CD4-positive, alpha-beta T cell (primary cell): Measurements from ENCODE around the gene UPF3B. TPM values are rescaled to one million over a fixed set of nuclear protein-coding genes. Genes with fewer than 3 reads are reported as not detected.
A peak's percentile ranks its signal among the peaks of the same experiment; 100 is the strongest.

Experiments
- ATAC-seq: fragments of 200-7000 bp; cut with Tn5 transposase; one replicate; pipeline ENCODE4 v1.10.0; 2022; ENCODE audit warnings: mild to moderate bottlenecking; ENCODE audit not compliant: poor library complexity
- CTCF ChIA-PET: fragments of 350-600 bp; sonication (Branson Sonifier 250); formaldehyde crosslinking; loops from one replicate; lab custom pipeline; 2021; ENCODE audit warnings: antibody characterized with exemption, inconsistent platforms; lab: Charles Lee
- POLR2A ChIA-PET: fragments of 350-600 bp; sonication (Branson Sonifier 250); formaldehyde crosslinking; loops from one replicate; lab custom pipeline; 2021; ENCODE audit warnings: antibody characterized with exemption, inconsistent platforms; lab: Charles Lee
- DNase-seq, 14 experiments: peaks; one replicate each; pipeline ENCODE4 v3.0.0-alpha.2; 2013 to 2020; ENCODE audit warnings: mixed read lengths in 2 of 14
- H3K27ac ChIP-seq, 2 donors: one replicate each; pipeline versions ENCODE4 v1.5.1 to v1.7.0; 2013; ENCODE audit warnings: low read length in 2 of 2, low read depth in 1 of 2, mild to moderate bottlenecking in 1 of 2
- H3K27me3 ChIP-seq, 2 experiments: 1 replicate in 1 of 2; 2 replicates in 1 of 2; pipeline versions ENCODE4 v1.6.1 to v1.7.0; 2013; ENCODE audit warnings: low read length in 2 of 2, control low read depth in 1 of 2, mild to moderate bottlenecking in 1 of 2, moderate library complexity in 1 of 2; ENCODE audit not compliant: insufficient read depth in 2 of 2, control insufficient read depth in 1 of 2
- H3K36me3 ChIP-seq: one replicate; pipeline ENCODE4 v1.6.1; 2013; ENCODE audit warnings: low read length, control low read depth; ENCODE audit not compliant: insufficient read depth
- H3K4me1 ChIP-seq: one replicate; pipeline ENCODE4 v1.6.1; 2013; ENCODE audit warnings: low read length, control low read depth; ENCODE audit not compliant: insufficient read depth
- H3K4me3 ChIP-seq: one replicate; pipeline ENCODE4 v1.5.1; 2013; ENCODE audit warnings: mild to moderate bottlenecking, low read length, moderate library complexity
- H3K9me3 ChIP-seq, 2 experiments: 1 replicate in 1 of 2; 2 replicates in 1 of 2; pipeline versions ENCODE4 v1.6.1 to v1.7.0; 2013; ENCODE audit warnings: low read length in 2 of 2, mild to moderate bottlenecking in 2 of 2, control low read depth in 1 of 2, moderate library complexity in 1 of 2; ENCODE audit not compliant: control insufficient read depth in 1 of 2, insufficient read depth in 1 of 2
- H3K27ac Mint-ChIP-seq: one replicate; pipeline ENCODE4 v1.8.0; 2020; ENCODE audit warnings: mixed read lengths
- H3K27me3 Mint-ChIP-seq: one replicate; pipeline ENCODE4 v1.8.0; 2021; ENCODE audit warnings: mixed read lengths
- H3K36me3 Mint-ChIP-seq: one replicate; pipeline ENCODE4 v1.8.0; 2021; ENCODE audit warnings: low read depth, mixed read lengths
- H3K4me1 Mint-ChIP-seq: one replicate; pipeline ENCODE4 v1.8.0; 2021; ENCODE audit warnings: low read depth, mixed read lengths
- H3K4me3 Mint-ChIP-seq: one replicate; pipeline ENCODE4 v1.8.0; 2020; ENCODE audit warnings: mild to moderate bottlenecking, mixed read lengths
- H3K9me3 Mint-ChIP-seq: one replicate; pipeline ENCODE4 v1.8.0; 2020; ENCODE audit warnings: mixed read lengths
- CTCF ChIP-seq: fragments of 200-600 bp; IDR thresholded peaks from one replicate; pipeline ENCODE4 v1.8.0; 2022; ENCODE audit warnings: antibody characterized with exemption, mild to moderate bottlenecking
- intact Hi-C, 2 experiments: fragments of 100-400 bp; cut with DNase I in 1 of 2; cut with micrococcal nuclease in 1 of 2; formaldehyde crosslinking; loops; one replicate each; pipeline versions ENCODE4 v1.15.1 to v1.9.0; 2023 to 2025; cut with DNase I, micrococcal nuclease
- total RNA-seq, 174 experiments: library from RNA in 2 of 174; stranded (reverse) in 2 of 174; gene quantifications; one replicate each; pipeline ENCODE4 v1.2.3 and lab custom pipeline; 2021 to 2026

Gene UPF3B
- total RNA-seq, 2 experiments from 2014 or later: 4.7 to 5.7 TPM

- DNase-seq: no peak
- peak; percentile 50 for ATAC-seq
- ChIA-PET POLR2A (interaction anchor here (0.6 to 2.3 kb wide), 4 partner anchors 8 to 149 kb away, joined by 3 to 13 read pairs (median 3); partner anchors contain the start of genes RPL39 and UPF3B), CTCF (interaction anchor here (0.8 to 0.9 kb wide), 2 partner anchors 9 to 26 kb away, joined by 3 read pairs; no protein-coding TSS in a partner anchor)
- peaks cover 20% of the 10 kb centered on the region for H3K4me1 Mint-ChIP-seq
- H3K36me3 ChIP-seq: peaks cover 28% of the 10 kb centered on the region
- no peaks in the 10 kb centered on the region for H3K27me3 ChIP-seq
- intact Hi-C loops: loop anchor here in 1 of 2 experiments (5.0 to 10.0 kb wide), 3 partner anchors 36 to 406 kb away; partner anchors contain the start of gene UBE2A
- H3K27me3 Mint-ChIP-seq: no peaks in the 10 kb centered on the region
- no peak overlapping the region for H3K4me3 Mint-ChIP-seq
- no peaks in the 10 kb centered on the region for H3K9me3 ChIP-seq
- no peaks in the 10 kb centered on the region for H3K9me3 Mint-ChIP-seq
- TF ChIP-seq CTCF: no peak
- peak overlapping the region; percentile 34 for H3K27ac Mint-ChIP-seq
- no peaks in the 10 kb centered on the region for H3K4me1 ChIP-seq
- H3K27ac ChIP-seq: no peak overlapping the region
- H3K36me3 Mint-ChIP-seq: peaks cover 26% of the 10 kb centered on the region
- no peak overlapping the region for H3K4me3 ChIP-seq
Observed at GRCh38 chrX:119878740-119879139, 26.0 kb upstream of the UPF3B start.

DNA sequence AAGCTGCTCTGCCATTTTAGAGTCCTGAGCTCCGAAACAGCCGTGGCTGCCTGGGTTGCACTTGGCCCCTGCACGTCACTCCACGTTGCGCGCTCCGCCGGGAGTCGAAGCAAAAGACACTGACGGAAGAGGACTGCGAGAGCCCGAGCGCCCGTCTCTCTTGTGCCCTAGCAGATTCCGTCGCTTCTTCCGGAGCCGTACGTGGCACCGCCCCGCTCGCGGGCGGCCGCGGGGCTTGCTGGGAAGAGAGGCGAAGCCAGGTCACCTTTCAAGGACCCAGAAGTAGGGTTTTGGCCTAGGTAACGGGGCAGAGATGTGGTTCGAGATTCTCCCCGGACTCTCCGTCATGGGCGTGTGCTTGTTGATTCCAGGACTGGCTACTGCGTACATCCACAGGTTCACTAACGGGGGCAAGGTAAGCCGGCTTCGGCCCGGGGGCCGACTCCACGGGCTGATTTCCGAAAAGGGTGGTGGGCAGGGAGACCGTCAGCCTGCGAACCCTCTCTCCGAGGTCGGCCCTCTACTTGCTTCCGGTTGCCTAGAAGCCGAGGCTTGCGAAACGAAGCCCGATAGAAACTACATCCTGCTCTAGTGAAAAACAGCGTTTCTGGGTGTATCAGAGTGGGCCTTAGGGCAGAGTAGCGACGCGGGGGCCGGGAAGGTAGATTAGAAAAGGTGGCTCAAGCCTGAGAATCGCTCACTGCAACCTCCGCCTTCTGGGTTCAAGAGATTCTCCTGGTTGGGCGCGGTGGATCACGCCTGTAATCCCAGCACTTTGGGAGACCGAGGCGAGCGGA, 19.0 kb upstream of the UPF3B start, which contains the start of the genes NDUFA1 and RNF113A:
Gene NDUFA1, plus strand, starts transcription at position 234 of the 797 bp plus-strand sequence. Its CDS starts 80 bp downstream, at position 314.
Gene RNF113A, minus strand, starts transcription at position 135 of the 797 bp plus-strand sequence. Its CDS starts 120 bp downstream, at position 15.
- peak within 1 kb of the TSS; percentile 86 for H3K4me3 ChIP-seq
- H3K27ac ChIP-seq: peak within 1 kb of the TSS; percentile 87 to 96
- H3K4me1 ChIP-seq: peaks cover 21% of the 10 kb centered on the region
- Mint-ChIP-seq H3K27ac (peak within 1 kb of the TSS; percentile 94), H3K4me1 (peaks cover 27% of the 10 kb centered on the region), H3K36me3 (peaks cover 43% of the 10 kb centered on the region), H3K27me3 (no peaks in the 10 kb centered on the region), H3K9me3 (no peaks in the 10 kb centered on the region), H3K4me3 (peak within 1 kb of the TSS; percentile 97)
- H3K9me3 ChIP-seq: no peaks in the 10 kb centered on the region
- ATAC-seq: peak; percentile 87
- H3K27me3 ChIP-seq: no peaks in the 10 kb centered on the region
- peaks cover 25% of the 10 kb centered on the region for H3K36me3 ChIP-seq
- POLR2A ChIA-PET: interaction anchor here (0.6 to 3.0 kb wide), 13 partner anchors 16 to 690 kb away, joined by 3 to 63 read pairs (median 6); partner anchors contain the start of genes RPL39, SEPTIN6, SLC25A5 and UPF3B
- CTCF ChIA-PET: interaction anchor here (0.6 kb wide), 1 partner anchor 53 kb away, joined by 3 read pairs; no protein-coding TSS in a partner anchor
- TF ChIP-seq CTCF: no peak
- DNase-seq: peak; percentile 72 to 95 (median 82)
- intact Hi-C loops: loop anchor here (1.0 to 10.0 kb wide), 7 partner anchors 15 to 297 kb away; partner anchors contain the start of genes NKAP (in 1 of the 2), RPL39 (in 1 of the 2), UBE2A (in 1 of the 2) and UPF3B (in 1 of the 2)

GRCh38 chrX:119871245-119871598, 18.5 kb upstream of the UPF3B start:
- Histone ChIP-seq H3K4me1 (peaks cover 21% of the 10 kb centered on the region), H3K4me3 (peak overlapping the region; percentile 86), H3K9me3 (no peaks in the 10 kb centered on the region), H3K27ac (peak overlapping the region; percentile 87 to 96), H3K36me3 (peaks cover 20% of the 10 kb centered on the region), H3K27me3 (no peaks in the 10 kb centered on the region)
- ATAC-seq (peak; percentile 39), DNase-seq (peak in 1 of 14 experiments; percentile 69)
- ChIA-PET CTCF (interaction anchor here (0.6 kb wide), 1 partner anchor 52 kb away, joined by 3 read pairs; no protein-coding TSS in a partner anchor), POLR2A (interaction anchor here (0.6 to 3.0 kb wide), 14 partner anchors 8 to 690 kb away, joined by 3 to 63 read pairs (median 6); partner anchors contain the start of genes RPL39, SEPTIN6, SLC25A5 and UPF3B)
- H3K4me1 Mint-ChIP-seq: peaks cover 27% of the 10 kb centered on the region
- no peaks in the 10 kb centered on the region for H3K9me3 Mint-ChIP-seq
- peaks cover 42% of the 10 kb centered on the region for H3K36me3 Mint-ChIP-seq
- no peaks in the 10 kb centered on the region for H3K27me3 Mint-ChIP-seq
- H3K27ac Mint-ChIP-seq: peak overlapping the region; percentile 94
- TF ChIP-seq CTCF: no peak
- peak overlapping the region; percentile 97 for H3K4me3 Mint-ChIP-seq
- intact Hi-C loops: loop anchor here (1.0 to 10.0 kb wide), 7 partner anchors 16 to 296 kb away; partner anchors contain the start of genes NKAP (in 1 of the 2), RPL39 (in 1 of the 2), UBE2A (in 1 of the 2) and UPF3B (in 1 of the 2)
